ENCODE data around the gene ZFYVE16. TPM values are rescaled to one million over a fixed set of nuclear protein-coding genes. Genes with fewer than 3 reads are reported as not detected.
"Not testable (repeated sequence)": the region's sequence is repeated elsewhere in the genome, so short reads cannot be mapped to it uniquely, and the experiment has no call there.

ZFYVE16 gene
- total RNA-seq, 1 experiment from 2014 or later = 21.9 TPM

DNA sequence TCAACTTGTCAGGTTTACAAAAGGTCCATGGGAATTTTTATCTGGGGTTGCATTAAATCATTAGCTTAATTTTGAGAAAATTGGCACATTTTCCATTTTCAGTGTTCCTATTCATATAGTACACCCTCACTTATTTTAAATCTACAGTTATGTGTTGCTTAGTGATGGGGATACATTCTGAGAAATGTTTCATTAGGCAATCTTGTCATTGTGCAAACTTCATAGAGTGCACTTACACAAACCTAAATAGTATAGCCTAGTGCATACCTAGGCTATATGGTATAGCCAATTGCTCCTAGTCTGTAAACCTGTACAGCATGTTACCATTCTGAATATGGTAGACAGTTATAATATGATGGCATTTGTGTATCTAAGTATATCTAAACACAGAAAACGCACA is 60.3 kb downstream of the ZFYVE16 start:
- H2BK5ac ChIP-seq (ENCODE audit: insufficient read length, low read length) = no peak overlapping the region
- Mint-ChIP-seq H3K9me3 (peaks cover 24 to 33% of the 10 kb centered on the region in 2 experiments), H3K27me3 (ENCODE audit: low read depth) (no peaks in the 10 kb centered on the region), H3K4me3 (no peak overlapping the region), H3K36me3 (ENCODE audit: insufficient read depth in 1 of 3, low read depth in 3 of 3) (peaks cover 49 to 67% (median 63%) of the 10 kb centered on the region in 3 experiments), H3K4me1 (peaks cover 0 to 16% of the 10 kb centered on the region in 2 experiments; a peak in 2 of 4 replicates), H3K27ac (no peak overlapping the region)
- no CpG with 5 or more reads among the region's 1 CpG for WGBS (ENCODE audit: extremely low coverage, insufficient read length, low lambda C conversion rate)
- no peak overlapping the region for H2BK15ac ChIP-seq (ENCODE audit: low read depth, low read length)
- H3K23ac ChIP-seq (ENCODE audit: insufficient read length, low read depth, low read length) = no peak overlapping the region
- no peak overlapping the region for H4K8ac ChIP-seq (replicated peaks; ENCODE audit: insufficient read length, low read depth, low read length)
- H2AFZ ChIP-seq (ENCODE audit: low read length) = no peak overlapping the region
- H3K4me1 ChIP-seq (ENCODE audit: insufficient read depth, low read length) = no peaks in the 10 kb centered on the region
- no peak overlapping the region for H3K18ac ChIP-seq (ENCODE audit: insufficient read length, low read depth, low read length)
- DNase-seq = no peak
- no peak overlapping the region for H2AK5ac ChIP-seq (ENCODE audit: insufficient read length, low read length)
- no peaks in the 10 kb centered on the region for H3K79me2 ChIP-seq (ENCODE audit: insufficient read depth, low read length)
- H4K5ac ChIP-seq (ENCODE audit: insufficient read length, low read depth, low read length) = no peak overlapping the region
- H3K79me1 ChIP-seq (ENCODE audit: insufficient read depth, low read depth, low read length, poor library complexity, severe bottlenecking) = no peaks in the 10 kb centered on the region
- H4K91ac ChIP-seq (ENCODE audit: insufficient read length, low read depth, low read length) = no peak overlapping the region
- H3K9me3 ChIP-seq (ENCODE audit: control insufficient read depth, low read depth, low read length) = peaks cover 4% of the 10 kb centered on the region
- no peak for TF ChIP-seq CTCF (conservative IDR thresholded peaks at IDR 0.05)
- H3K9ac ChIP-seq (ENCODE audit: extremely low read depth, insufficient read length, low read length) = no peak overlapping the region
- H3K27me3 ChIP-seq (ENCODE audit: insufficient read depth, low read length) = no peaks in the 10 kb centered on the region
- no peaks in the 10 kb centered on the region for H3K23me2 ChIP-seq (ENCODE audit: insufficient read length, low read depth, low read length, poor library complexity, severe bottlenecking)
- H3K4me2 ChIP-seq (ENCODE audit: insufficient read depth, insufficient read length, low read length) = no peak overlapping the region
- H3K27ac ChIP-seq (ENCODE audit: insufficient read length, low read depth, low read length) = no peak overlapping the region
- no peak overlapping the region for H3T11ph ChIP-seq (ENCODE audit: low read length)
- H3K4ac ChIP-seq (ENCODE audit: low read depth, low read length) = no peak overlapping the region
- H2BK20ac ChIP-seq (ENCODE audit: low read depth, low read length, poor library complexity, severe bottlenecking) = no peak overlapping the region
- H3K14ac ChIP-seq (ENCODE audit: insufficient read depth, low read length) = no peak overlapping the region
- H2BK120ac ChIP-seq (ENCODE audit: low read depth, low read length, poor library complexity, severe bottlenecking) = no peak overlapping the region
- H2BK12ac ChIP-seq (ENCODE audit: insufficient read length, low read depth, low read length) = no peak overlapping the region
- H3K56ac ChIP-seq (ENCODE audit: insufficient read length, low read depth, low read length) = no peak overlapping the region
- no peaks in the 10 kb centered on the region for H4K20me1 ChIP-seq (ENCODE audit: control insufficient read depth, insufficient read depth, insufficient read length)

- H3K4me1 ChIP-seq (ENCODE audit: insufficient read depth, low read length); H2BK15ac ChIP-seq (ENCODE audit: low read depth, low read length); H3K18ac ChIP-seq (ENCODE audit: insufficient read length, low read depth, low read length); H3K23ac ChIP-seq (ENCODE audit: insufficient read length, low read depth, low read length); H3K4me2 ChIP-seq (ENCODE audit: insufficient read depth, insufficient read length, low read length); H3K79me2 ChIP-seq (ENCODE audit: insufficient read depth, low read length); H3K27ac Mint-ChIP-seq; H2AK5ac ChIP-seq (ENCODE audit: insufficient read length, low read length); H2BK120ac ChIP-seq (ENCODE audit: low read depth, low read length, poor library complexity, severe bottlenecking); H3K4ac ChIP-seq (ENCODE audit: low read depth, low read length); H2BK5ac ChIP-seq (ENCODE audit: insufficient read length, low read length); H2AFZ ChIP-seq (ENCODE audit: low read length); H4K20me1 ChIP-seq (ENCODE audit: control insufficient read depth, insufficient read depth, insufficient read length); H4K5ac ChIP-seq (ENCODE audit: insufficient read length, low read depth, low read length); H3K79me1 ChIP-seq (ENCODE audit: insufficient read depth, low read depth, low read length, poor library complexity, severe bottlenecking); H3T11ph ChIP-seq (ENCODE audit: low read length); H3K23me2 ChIP-seq (ENCODE audit: insufficient read length, low read depth, low read length, poor library complexity, severe bottlenecking); H3K27me3 Mint-ChIP-seq (ENCODE audit: low read depth); H2BK12ac ChIP-seq (ENCODE audit: insufficient read length, low read depth, low read length); H3K9ac ChIP-seq (ENCODE audit: extremely low read depth, insufficient read length, low read length); DNase-seq; H4K91ac ChIP-seq (ENCODE audit: insufficient read length, low read depth, low read length); H3K56ac ChIP-seq (ENCODE audit: insufficient read length, low read depth, low read length); H3K9me3 ChIP-seq (ENCODE audit: control insufficient read depth, low read depth, low read length); H3K14ac ChIP-seq (ENCODE audit: insufficient read depth, low read length); H4K8ac ChIP-seq (replicated peaks; ENCODE audit: insufficient read length, low read depth, low read length); H3K27me3 ChIP-seq (ENCODE audit: insufficient read depth, low read length); H2BK20ac ChIP-seq (ENCODE audit: low read depth, low read length, poor library complexity, severe bottlenecking); H3K27ac ChIP-seq (ENCODE audit: insufficient read length, low read depth, low read length); H3K4me3 Mint-ChIP-seq: not testable (repeated sequence)
- peaks cover 15 to 17% of the 10 kb centered on the region in 2 experiments for H3K9me3 Mint-ChIP-seq
- H3K36me3 Mint-ChIP-seq (ENCODE audit: insufficient read depth in 1 of 3, low read depth in 3 of 3) = peaks cover 37 to 65% (median 56%) of the 10 kb centered on the region in 3 experiments
- no CpG with 5 or more reads among the region's 2 CpGs for WGBS (ENCODE audit: extremely low coverage, insufficient read length, low lambda C conversion rate)
- H3K4me1 Mint-ChIP-seq = peaks cover 0 to 16% of the 10 kb centered on the region in 2 experiments; a peak in 2 of 4 replicates
Measured at GRCh38 chr5:80470631-80471030, 62.8 kb downstream of the ZFYVE16 start.

All from H9 (cell line).